ENCODE measurements around the gene LARGE1. TPM values are rescaled to one million over a fixed set of nuclear protein-coding genes. Genes with fewer than 3 reads are reported as not detected.
A peak's percentile ranks its signal among the peaks of the same experiment; 100 is the strongest.

Gene LARGE1
- total and polyA plus RNA-seq, 7 donors = 14.9 to 91.6 (median 46.1) TPM

DNA sequence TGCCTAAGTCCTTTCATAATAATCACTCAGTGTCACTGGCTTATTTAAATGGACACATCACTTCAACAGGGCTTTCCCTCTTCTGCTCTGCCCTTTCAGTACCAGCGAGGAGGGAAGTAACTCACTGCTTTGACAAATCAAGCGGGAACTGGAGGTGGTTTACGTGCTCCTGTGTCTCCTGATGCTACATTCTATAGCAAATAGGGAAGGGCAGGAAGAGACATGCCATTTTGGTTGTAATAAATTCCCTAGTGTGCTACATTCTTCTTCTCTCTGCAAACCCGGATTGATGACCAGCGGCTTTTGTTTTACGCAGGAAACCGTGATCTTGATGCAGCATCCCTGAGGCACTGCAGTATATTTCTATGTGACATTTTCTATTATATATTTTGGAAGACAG is 491.0 kb downstream of the LARGE1 start:
- intact Hi-C loops (cut with DNase I) = no loop called here
- TF ChIP-seq, protein P1, sequence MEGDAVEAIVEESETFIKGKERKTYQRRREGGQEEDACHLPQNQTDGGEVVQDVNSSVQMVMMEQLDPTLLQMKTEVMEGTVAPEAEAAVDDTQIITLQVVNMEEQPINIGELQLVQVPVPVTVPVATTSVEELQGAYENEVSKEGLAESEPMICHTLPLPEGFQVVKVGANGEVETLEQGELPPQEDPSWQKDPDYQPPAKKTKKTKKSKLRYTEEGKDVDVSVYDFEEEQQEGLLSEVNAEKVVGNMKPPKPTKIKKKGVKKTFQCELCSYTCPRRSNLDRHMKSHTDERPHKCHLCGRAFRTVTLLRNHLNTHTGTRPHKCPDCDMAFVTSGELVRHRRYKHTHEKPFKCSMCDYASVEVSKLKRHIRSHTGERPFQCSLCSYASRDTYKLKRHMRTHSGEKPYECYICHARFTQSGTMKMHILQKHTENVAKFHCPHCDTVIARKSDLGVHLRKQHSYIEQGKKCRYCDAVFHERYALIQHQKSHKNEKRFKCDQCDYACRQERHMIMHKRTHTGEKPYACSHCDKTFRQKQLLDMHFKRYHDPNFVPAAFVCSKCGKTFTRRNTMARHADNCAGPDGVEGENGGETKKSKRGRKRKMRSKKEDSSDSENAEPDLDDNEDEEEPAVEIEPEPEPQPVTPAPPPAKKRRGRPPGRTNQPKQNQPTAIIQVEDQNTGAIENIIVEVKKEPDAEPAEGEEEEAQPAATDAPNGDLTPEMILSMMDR (IDR thresholded peaks at IDR 0.05) = no peak
- DNase-seq (no peak), ATAC-seq (no peak)
- 91 to 94% (median 93%) methylated on average over 7 of the region's 7 CpGs for WGBS, 3 donors
- H3K4me3 ChIP-seq = no peak overlapping the region
- no peaks in the 10 kb centered on the region for H3K27me3 ChIP-seq (ENCODE audit: insufficient read depth in 3 of 3, low read length in 2 of 3)
- no peak overlapping the region for H3K27ac ChIP-seq
- no peaks in the 10 kb centered on the region for H3K9me3 ChIP-seq
- H3K4me1 ChIP-seq = no peaks in the 10 kb centered on the region
- H3K36me3 ChIP-seq (ENCODE audit: insufficient read depth in 1 of 2, low read depth in 1 of 2) = peaks cover 0 to 12% of the 10 kb centered on the region in 2 donors

DNA sequence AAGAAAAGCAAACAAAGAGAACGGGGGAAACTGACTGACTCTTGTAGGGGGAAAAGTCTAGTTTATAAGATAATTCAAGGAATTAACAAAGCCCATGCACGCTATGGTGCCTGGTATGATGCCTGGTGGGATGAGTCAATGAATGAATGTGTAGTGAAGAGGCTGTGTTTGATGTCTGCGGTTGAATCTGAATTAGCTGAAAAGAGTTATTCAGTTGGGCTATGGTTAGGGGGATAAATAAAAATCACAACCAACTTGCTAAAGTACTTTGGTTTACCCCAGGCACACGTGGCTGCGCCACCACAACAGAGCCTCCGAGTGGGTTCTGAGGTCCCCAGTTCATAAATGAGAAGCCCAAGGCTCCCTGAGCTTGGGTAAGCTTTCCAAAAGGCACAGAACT is 492.8 kb downstream of the LARGE1 start:
- WGBS, 3 donors = 93 to 97% (median 97%) methylated on average over 6 of the region's 6 CpGs
- ATAC-seq = no peak
- H3K27ac ChIP-seq = no peak overlapping the region
- peaks cover 0 to 12% of the 10 kb centered on the region in 2 donors for H3K36me3 ChIP-seq (ENCODE audit: insufficient read depth in 1 of 2, low read depth in 1 of 2)
- no peaks in the 10 kb centered on the region for H3K9me3 ChIP-seq
- no peak for DNase-seq
- no peaks in the 10 kb centered on the region for H3K4me1 ChIP-seq
- TF ChIP-seq, protein P1 (IDR thresholded peaks at IDR 0.05) = no peak
- intact Hi-C loops (cut with DNase I) = no loop called here
- no peak overlapping the region for H3K4me3 ChIP-seq
- H3K27me3 ChIP-seq (ENCODE audit: insufficient read depth in 3 of 3, low read length in 2 of 3) = no peaks in the 10 kb centered on the region

DNA sequence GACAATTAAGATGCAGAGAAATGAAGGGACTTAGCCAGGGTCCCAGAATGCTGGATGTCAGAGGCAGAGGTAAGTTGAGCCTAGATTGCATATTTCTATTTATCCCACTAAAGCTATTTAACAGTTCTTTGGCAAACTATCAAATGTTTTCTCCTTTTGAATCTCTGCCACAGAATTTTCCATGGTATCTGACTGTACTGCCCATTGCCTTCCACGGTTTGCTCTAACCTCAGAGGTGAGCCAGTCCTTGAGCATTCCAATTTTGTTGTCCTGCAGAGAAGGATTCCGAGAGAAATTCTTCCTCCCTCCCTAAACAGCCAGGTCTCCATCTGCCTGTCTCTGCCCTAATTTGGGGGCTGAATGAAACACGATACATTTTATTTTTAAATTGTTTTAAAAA is 493.8 kb downstream of the LARGE1 start:
- 23 to 30% (median 30%) methylated on average over 3 of the region's 3 CpGs for WGBS, 3 donors
- Histone ChIP-seq H3K36me3 (ENCODE audit: insufficient read depth in 1 of 2, low read depth in 1 of 2) (peaks cover 0 to 6% of the 10 kb centered on the region in 2 donors), H3K9me3 (no peaks in the 10 kb centered on the region), H3K4me1 (no peaks in the 10 kb centered on the region), H3K27me3 (ENCODE audit: insufficient read depth in 3 of 3, low read length in 2 of 3) (no peaks in the 10 kb centered on the region), H3K27ac (no peak overlapping the region), H3K4me3 (no peak overlapping the region)
- intact Hi-C loops (cut with DNase I) = no loop called here
- TF ChIP-seq, protein P1 (IDR thresholded peaks at IDR 0.05) = no peak
- DNase-seq (no peak), ATAC-seq (no peak)

DNA sequence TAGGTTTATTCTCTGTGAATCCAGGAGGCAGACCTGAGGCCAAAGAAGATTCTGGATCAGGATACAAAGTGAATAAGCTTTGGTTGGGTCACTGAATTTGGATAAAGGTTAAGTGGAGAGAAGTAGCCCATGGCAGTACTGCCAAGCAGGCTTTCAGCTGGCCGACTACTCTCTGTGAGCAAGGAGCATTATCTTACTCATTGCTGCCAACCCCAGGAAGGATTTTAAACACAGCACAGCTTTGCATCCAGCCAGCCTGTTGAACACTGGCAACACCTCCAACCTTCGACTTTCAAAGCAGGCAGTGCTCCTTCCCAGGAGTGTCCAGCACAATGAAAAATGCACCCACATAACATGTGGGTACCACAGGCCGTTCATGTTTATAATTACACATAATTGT is 498.4 kb downstream of the LARGE1 start:
- no peak for ATAC-seq
- TF ChIP-seq, protein P1 (IDR thresholded peaks at IDR 0.05) = no peak
- WGBS, 3 donors = 57 to 64% (median 58%) methylated on average over 3 of the region's 3 CpGs
- no peak for DNase-seq
- no peaks in the 10 kb centered on the region for H3K27me3 ChIP-seq (ENCODE audit: insufficient read depth in 3 of 3, low read length in 2 of 3)
- no peaks in the 10 kb centered on the region for H3K9me3 ChIP-seq
- no peak overlapping the region for H3K4me3 ChIP-seq
- no peaks in the 10 kb centered on the region for H3K4me1 ChIP-seq
- no peak overlapping the region for H3K27ac ChIP-seq
- intact Hi-C loops (cut with DNase I) = no loop called here
- H3K36me3 ChIP-seq (ENCODE audit: insufficient read depth in 1 of 2, low read depth in 1 of 2) = no peaks in the 10 kb centered on the region

DNA sequence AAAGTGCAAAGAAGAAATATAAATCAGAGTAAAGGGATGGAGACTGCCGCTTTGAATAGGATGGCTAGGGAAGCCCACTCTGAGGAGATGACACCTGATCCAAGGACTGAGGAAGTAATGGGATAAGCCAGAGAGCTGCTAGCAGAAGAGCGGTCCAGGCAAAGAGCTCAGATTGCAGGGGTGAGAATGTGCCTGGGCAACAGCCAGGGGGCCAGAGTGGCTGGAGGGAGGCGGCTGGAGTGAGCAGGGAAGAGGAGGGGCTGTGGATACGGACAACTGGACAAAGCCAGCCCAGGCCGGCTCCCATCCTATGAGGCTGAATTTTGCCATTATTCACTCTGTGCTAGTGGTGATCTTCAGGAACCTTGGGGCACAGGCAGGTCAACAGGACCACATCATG is 501.8 kb downstream of the LARGE1 start:
- H3K9me3 ChIP-seq = no peaks in the 10 kb centered on the region
- no peak for DNase-seq
- 28 to 49% (median 29%) methylated on average over 5 of the region's 5 CpGs for WGBS, 3 donors
- intact Hi-C loops (cut with DNase I) = no loop called here
- no peaks in the 10 kb centered on the region for H3K36me3 ChIP-seq (ENCODE audit: insufficient read depth in 1 of 2, low read depth in 1 of 2)
- TF ChIP-seq, protein P1 (IDR thresholded peaks at IDR 0.05) = no peak
- no peaks in the 10 kb centered on the region for H3K27me3 ChIP-seq (ENCODE audit: insufficient read depth in 3 of 3, low read length in 2 of 3)
- H3K4me3 ChIP-seq = no peak overlapping the region
- H3K27ac ChIP-seq = no peak overlapping the region
- ATAC-seq = peak; percentile 40 to 77 (median 72)
- no peaks in the 10 kb centered on the region for H3K4me1 ChIP-seq
